Measurements from ENCODE around the gene LAT.

Gene LAT

DNA sequence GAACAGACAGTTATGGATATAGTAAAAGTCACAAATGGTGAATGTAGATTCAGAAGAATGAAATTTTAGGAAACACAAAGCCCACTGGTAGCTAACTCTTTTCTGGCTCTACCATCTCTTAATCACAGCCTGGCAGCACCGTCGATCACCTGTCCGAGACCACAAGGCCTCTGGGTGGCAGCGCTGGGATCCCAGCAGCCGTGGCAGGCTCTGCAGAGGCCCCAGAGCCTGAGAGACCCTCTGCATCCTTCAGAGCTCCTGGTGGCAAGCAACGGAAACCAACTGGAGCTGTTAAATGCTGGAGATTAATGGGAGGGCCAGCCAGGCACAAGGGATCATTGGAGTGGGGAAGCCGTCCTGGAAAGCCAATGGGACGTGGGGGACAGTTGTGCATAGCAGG lies 26.3 kb downstream of the LAT start:
- no peak for DNase-seq

DNA sequence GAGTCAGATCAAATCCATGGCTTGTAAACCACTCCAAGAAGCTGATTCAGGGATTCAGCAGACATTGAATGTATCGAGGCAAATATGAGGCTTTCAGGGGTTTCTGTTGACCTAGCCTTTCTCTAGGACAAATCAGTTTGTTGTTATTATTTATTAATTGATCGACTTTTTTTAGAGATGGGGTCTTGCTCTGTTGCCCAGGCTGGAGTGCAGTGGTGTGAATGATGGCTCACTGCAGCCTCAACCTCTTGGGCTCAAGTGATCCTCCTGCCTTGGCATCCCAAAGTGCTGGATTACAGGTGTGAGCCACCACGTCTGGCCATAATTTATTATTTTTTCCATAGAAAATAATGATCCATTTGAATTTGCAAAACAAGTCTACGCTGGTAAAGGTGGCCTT lies 27.0 kb downstream of the LAT start:
- DNase-seq: no peak

DNA sequence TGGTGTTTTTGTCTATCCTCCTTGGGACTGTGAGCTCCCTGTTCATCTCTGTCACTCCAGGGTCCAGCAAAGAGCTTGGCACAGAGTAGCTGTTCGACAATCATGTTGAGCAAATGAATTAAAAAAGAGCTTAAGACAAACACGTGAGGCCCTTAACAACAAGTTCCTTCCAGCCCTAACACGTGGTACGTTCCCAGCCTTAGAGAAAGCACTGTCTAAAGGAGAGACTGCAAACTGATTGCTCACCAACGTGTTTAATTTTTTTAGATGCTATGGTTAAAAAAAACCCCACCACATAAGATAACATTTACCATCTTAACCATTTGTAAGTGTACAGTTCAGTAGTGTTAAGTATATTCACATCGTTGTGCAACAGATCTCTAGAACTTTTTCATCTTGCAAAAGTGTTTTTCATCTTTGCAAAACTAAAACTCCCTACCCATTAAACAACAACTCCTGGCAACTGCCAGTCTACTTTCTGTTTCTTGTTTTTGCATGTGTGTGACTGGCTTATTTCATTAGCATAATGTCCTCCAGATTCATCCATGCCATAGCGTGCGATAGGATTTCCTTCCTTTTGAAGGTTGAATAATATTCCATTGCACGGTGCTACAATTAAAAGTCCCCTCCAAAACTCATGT lies 28.2 kb downstream of the LAT start:
- DNase-seq: no peak

DNA sequence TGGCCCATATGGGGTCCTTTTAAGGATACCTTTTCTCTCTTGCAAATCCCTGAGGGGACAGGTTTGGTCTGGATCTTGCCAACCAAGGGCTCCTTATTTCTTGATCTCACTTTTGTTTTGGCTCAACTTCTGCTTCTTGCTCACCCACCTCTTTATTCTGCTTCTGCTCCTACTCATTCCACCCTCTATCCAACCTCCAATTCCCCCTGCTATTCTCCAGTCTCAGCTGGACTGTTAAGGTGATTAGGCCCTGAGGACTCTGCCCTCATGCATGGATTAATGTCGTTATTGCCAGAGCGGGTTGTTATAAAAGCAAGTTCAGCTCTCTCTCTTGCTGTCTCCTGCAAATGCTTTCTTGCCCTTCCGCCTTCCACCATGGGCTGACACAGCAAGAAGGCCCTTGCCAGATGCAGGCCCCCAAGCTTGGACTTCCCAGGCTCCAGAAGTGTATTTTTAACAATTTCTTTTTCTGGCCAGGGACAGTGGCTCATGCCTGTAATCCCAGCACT lies 29.8 kb downstream of the LAT start:
- DNase-seq: no peak

DNA sequence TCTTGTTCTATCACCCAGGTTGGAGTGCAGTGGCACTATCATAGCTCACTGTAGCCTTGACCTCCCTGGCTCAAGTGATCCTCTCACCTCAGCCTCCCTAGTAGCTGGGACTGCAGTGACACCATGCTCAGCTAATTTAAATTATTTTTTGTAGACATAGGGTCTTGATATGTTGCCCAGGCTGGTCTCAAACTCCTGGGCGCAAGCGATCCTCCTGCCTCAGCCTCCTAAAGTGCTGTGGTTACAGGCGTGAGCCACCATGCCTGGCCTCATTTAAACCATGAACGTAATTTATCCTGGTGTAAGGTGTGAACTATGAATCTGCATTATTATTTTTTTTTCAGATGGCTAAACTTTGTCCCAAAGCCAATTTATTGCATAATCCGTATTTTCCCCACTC lies 37.3 kb downstream of the LAT start:
- no peak for DNase-seq

DNA sequence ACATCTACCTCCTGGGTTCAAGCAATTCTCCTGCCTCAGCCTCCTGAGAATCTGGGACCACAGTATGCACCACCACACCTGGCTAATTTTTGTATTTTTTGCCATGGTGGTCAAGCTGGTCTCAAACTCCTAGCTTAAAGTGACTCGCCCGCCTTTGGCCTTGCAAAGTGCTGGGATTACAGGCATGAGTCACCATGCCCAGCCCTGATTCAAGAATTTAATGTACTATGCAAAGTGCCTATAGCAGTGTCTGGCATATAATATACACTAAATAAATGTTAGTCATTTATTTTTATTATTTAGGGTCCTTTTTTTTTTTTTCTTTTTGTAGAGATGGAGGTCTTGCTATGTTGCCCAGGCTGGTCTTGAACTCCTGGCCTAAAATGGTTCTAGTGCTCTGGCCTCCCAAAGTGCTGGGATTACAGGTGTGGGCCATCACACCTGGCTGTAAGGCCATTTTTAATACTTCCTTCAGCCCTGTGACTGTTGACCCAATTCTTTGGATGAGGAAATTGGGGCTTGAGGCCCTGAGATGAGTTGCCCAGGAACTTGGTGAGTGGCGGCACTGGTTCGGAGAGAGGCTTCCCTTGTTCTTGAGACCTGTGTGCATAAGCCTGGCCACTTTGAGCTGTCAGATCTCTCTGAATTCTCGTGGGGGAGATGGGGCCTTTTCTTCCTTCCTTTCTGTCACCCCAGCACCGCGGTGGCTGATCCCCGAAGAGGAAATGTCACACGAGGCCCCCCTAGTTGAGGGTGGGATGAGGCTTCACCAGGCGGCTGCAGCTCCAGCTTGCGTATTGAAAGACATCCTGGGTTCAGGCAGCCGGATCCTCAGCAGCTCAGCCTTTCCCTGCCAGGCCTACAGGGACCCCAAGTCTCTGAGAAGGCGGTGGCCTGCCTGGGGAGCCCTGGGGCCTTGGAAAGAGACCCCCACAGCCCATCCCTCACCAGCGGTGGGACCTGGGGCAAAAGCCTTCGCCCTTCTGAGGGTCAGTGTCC lies 38.7 kb downstream of the LAT start:
- no peak for DNase-seq

DNA sequence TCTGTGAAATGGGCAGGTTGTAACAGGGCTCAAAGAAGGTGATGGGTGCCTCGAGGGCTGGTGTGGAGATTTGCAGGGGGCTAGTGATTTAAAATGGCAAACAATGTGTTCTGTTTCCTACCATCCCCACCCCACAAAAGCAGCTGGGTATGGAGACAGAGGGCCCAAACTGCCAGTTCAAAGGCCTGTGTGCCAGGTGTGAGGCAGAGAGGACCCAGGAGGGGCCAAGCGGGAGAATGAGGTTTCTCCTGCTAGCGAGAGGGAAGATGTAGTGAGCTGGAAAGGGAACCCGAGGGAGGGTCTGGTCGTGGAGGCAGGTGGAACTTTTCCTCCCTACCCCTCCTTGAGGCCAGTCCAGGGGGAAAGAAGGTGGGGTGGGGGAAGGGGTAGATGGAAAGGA lies 39.4 kb downstream of the LAT start:
- no peak for DNase-seq

DNA sequence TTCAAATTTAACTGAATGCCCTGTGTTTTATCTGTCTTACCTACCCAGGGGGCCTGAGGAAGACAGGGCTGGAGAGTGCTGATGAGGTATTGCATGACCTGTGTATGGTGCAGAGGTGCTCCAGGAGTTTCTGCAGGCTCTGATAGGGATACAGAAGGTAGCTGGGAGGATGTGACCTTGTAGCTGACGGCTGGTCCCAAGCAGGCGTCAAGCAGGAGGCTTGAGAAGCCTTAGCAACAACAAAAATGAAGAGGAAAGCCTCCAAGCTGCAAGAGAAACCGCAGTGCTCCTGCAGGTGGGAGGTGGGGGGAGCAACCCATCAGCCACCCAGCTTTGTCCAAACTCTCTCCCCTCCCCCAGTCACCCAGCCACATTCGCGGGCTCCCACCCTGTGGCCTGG lies 40.4 kb downstream of the LAT start:
- no peak for DNase-seq

DNA sequence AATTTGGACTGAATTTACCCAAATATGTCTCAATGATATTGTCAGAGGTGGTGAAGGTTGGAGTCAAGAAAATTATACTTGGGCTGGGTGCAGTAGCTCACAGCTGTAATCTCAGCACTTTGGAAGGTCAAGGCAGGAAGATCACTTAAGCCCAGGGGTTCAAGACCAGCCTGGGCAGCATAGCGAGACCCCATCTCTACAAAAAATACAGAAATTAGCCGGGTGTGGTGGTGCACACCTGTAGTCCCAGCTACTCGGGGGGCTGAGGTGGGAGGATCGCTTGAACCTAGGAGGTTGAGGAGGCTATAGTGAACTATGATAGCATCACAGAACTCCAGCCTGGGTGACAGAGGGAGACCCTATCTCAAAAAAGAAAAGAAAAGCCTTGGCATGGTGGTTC lies 40.9 kb downstream of the LAT start:
- DNase-seq: no peak

DNA sequence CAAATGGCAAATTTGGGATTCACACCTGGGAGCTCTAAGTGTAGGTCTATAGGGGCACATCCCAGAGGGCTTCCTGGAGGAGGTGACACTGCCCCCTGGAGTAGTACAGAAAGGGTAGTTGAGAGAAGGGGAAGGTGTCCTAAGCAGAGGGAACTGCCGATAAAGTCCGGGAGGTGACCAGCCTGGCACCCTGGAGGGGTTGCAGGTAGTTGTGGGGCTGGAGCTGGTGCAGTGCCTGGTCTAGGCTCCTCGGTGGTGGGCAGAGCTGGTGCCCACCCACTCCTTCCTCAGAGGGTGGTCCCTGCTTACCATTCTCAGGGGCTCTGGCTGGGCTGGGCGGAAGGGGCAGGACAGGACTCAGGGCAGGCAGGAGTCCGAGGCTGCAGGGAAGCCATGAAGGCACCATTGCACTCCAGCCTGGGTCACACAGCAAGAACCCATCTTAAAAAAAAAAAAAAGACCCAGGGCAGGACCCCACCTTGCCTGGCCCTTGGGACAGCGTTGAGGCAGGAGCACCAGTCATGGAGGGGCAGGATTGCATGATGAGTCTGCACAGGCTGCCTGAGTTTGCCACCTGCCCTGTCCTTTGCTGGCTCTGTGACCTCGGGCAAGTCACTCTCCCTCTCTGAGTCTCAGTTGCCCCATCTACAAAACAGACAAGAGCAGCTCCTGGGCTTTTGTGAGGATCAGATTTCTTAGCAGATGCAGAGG lies 43.8 kb downstream of the LAT start:
- DNase-seq: no peak

DNA sequence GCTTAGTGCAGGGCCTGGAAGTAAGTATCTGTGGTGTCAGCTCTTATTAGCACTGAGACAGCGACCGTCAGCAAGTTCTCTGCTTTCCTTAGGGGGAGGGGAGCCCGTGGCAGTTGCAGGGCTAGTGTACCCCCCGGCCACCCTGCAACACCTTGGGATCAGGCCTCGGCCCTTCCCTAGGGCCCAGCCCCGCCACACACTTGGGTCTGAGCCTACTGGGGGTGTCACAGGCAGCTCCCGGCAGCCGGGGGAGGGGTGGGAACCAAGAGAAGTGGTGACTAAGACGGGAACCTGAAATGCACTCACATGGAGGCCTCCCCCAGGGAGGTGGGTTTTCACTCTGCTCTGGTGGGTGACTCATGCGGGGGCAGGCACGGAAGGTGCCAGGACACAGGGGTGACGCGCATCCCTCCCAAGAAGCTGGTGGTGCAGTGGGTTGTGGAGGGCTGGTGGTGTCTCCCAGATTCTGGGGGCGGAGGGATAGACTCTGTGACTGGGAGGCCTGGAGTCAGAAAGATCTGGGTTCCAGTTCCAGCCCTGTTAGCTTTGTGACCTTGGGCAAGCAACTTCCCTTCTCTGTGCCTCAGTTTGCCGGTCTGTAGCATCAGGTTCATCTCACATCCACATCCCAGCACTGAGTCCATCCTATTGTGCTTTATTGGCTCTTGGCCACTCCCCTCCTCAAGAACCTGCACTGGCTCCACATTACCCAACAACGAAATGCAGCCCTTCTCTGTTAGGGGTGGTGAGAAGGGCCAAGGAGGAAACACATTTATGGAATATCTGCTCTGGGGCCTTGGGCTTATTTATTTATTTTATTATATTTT lies 44.5 kb downstream of the LAT start:
- DNase-seq: peak; percentile 83 to 89

DNA sequence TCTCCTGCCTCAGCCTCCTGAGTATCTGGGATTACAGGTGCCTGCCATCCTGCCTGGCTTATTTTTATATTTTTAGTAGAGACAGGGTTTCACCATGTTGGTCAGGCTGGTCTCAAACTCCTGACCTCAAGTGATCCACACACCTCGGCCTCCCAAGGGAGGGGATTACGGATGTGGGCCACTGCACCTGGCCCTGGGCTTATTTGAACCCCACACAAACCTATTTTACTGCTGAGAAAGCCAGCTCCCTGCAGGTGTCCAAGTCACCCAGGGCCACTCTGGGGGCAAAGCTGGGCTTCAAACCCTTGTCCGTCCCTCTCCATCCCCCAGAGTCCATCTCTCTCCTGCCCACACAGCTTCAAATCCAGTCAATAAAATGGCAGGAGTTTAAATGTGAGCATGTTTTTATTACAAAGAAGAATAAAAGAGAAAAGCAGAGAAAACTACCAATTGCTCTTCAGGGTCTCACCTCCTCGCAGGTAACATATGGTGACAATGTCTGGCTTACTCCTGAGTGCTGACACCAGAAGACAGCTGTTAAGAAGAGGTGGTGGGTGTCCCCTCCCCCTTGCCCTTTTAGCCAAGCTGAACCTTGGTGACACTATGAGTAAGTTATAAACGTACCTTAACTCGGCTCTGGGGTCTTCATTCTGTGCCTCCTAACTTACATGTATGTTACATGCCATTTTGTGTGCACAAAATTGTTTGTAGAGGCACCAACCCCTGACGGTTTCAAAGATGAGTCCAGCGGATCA lies 45.4 kb downstream of the LAT start:
- no peak for DNase-seq

Measured in activated CD4-positive, alpha-beta T cell treated with anti-CD3 and anti-CD28 coated beads, Interleukin-2, amount 50 U/mL, for 4 hours (primary cell).